OCI-LY1 (cell line): ENCODE data around the gene TRIM73.
"Not testable (repeated sequence)": the region's sequence is repeated elsewhere in the genome, so short reads cannot be mapped to it uniquely, and the experiment has no call there.

ENCODE experiments used
- H2AFZ ChIP-seq: fragments of 200-600 bp; sonication (generic), shearing (Covaris generic); 2 replicates; pipeline ENCODE4 v1.6.0; 2014; ENCODE audit warnings: antibody characterized with exemption, mild to moderate bottlenecking, low read length
- H3F3A ChIP-seq: fragments of 200-600 bp; sonication (generic), shearing (Covaris generic); 2 replicates; pipeline ENCODE4 v1.6.0; 2014; ENCODE audit warnings: mild to moderate bottlenecking, antibody characterized with exemption, low read length, moderate library complexity; ENCODE audit not compliant: insufficient read depth
- H3K27ac ChIP-seq: fragments of 200-600 bp; sonication (generic); 2 replicates; pipeline ENCODE4 v1.5.1; 2014; ENCODE audit warnings: low read length, mixed run types, mild to moderate bottlenecking, low read depth; ENCODE audit not compliant: poor library complexity, severe bottlenecking
- H3K27me3 ChIP-seq: fragments of 200-600 bp; sonication (generic); 2 replicates; pipeline ENCODE4 v1.6.0; 2014; ENCODE audit warnings: antibody characterized with exemption, mild to moderate bottlenecking, low read length, moderate library complexity; ENCODE audit not compliant: insufficient read depth
- H3K36me3 ChIP-seq: fragments of 200-600 bp; sonication (generic); 2 replicates; pipeline ENCODE4 v1.6.1; 2014; ENCODE audit warnings: mild to moderate bottlenecking, antibody characterized with exemption, low read length, moderate library complexity, mixed read lengths; ENCODE audit not compliant: insufficient read depth
- H3K4me1 ChIP-seq: fragments of 200-600 bp; sonication (generic); 2 replicates; pipeline ENCODE4 v1.5.1; 2014; ENCODE audit warnings: mild to moderate bottlenecking, low read length, moderate library complexity; ENCODE audit not compliant: insufficient read depth, severe bottlenecking
- H3K4me2 ChIP-seq: fragments of 200-600 bp; sonication (generic), shearing (Covaris generic); 2 replicates; pipeline ENCODE4 v1.6.1; 2014; ENCODE audit warnings: low read length
- H3K4me3 ChIP-seq: fragments of 200-600 bp; sonication (generic); 2 replicates; pipeline ENCODE4 v1.5.1; 2014; ENCODE audit warnings: low read length, low read depth, mild to moderate bottlenecking, mixed read lengths; ENCODE audit not compliant: poor library complexity, severe bottlenecking
- H3K79me2 ChIP-seq: fragments of 200-600 bp; shearing (Covaris generic); 2 replicates; pipeline ENCODE4 v1.6.1; 2016; ENCODE audit warnings: mixed run types, low read length, mixed read lengths; ENCODE audit not compliant: insufficient read depth
- H3K9ac ChIP-seq: fragments of 200-600 bp; sonication (generic), shearing (Covaris generic); 2 replicates; pipeline ENCODE4 v1.6.1; 2014; ENCODE audit warnings: mild to moderate bottlenecking, low read length, mixed read lengths
- H3K9me2 ChIP-seq: fragments of 200-600 bp; sonication (generic), shearing (Covaris generic); 2 replicates; pipeline ENCODE4 v1.6.1; 2014; ENCODE audit warnings: low read depth, mild to moderate bottlenecking, low read length, mixed read lengths
- H3K9me3 ChIP-seq: fragments of 200-600 bp; shearing (Covaris generic); 2 replicates; pipeline ENCODE4 v1.6.1; 2014; ENCODE audit warnings: low read length, mixed read lengths
- H4K20me1 ChIP-seq: fragments of 200-600 bp; sonication (generic), shearing (Covaris generic); 2 replicates; pipeline ENCODE4 v1.6.0; 2016; ENCODE audit warnings: mild to moderate bottlenecking, low read length; ENCODE audit not compliant: insufficient read depth

TRIM73 gene

GRCh38 chr7:75374519-75375317 is 20.7 kb upstream of the TRIM73 start:
- H2AFZ ChIP-seq, H3K9ac ChIP-seq, H3K27me3 ChIP-seq, H3K4me3 ChIP-seq, H3K79me2 ChIP-seq, H3K4me1 ChIP-seq, H3K9me2 ChIP-seq, H3F3A ChIP-seq, H3K27ac ChIP-seq, H3K36me3 ChIP-seq, H3K4me2 ChIP-seq, H3K9me3 ChIP-seq, H4K20me1 ChIP-seq: not testable (repeated sequence)

DNA sequence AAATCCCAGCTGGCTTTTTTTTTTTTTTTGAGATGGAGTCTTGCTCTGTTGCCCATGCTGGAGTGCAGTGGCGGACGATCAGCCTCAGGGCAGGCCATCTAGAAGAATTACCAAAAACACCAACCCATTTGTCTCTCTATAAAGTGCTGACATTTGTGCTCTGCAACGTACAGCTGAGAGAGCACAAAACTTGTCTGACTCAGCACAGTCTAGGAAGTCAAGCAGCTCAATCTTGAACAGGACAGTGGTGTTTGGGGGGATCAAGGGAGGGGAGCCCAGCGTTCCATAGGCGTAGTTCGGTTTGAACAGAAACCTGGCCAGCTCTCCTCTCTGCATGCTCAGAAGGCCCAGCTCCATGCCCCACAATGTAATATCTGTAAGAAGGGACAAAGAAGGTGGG is 2.2 kb upstream of the TRIM73 start:
- H3K36me3 ChIP-seq, H3K9me3 ChIP-seq, H3K4me1 ChIP-seq, H4K20me1 ChIP-seq, H3F3A ChIP-seq, H3K27me3 ChIP-seq, H3K4me2 ChIP-seq, H3K27ac ChIP-seq, H2AFZ ChIP-seq, H3K79me2 ChIP-seq, H3K4me3 ChIP-seq, H3K9me2 ChIP-seq, H3K9ac ChIP-seq: not testable (repeated sequence)

GRCh38 chr7:75397865-75398264 is 2.4 kb downstream of the TRIM73 start:
- H3K9ac ChIP-seq, H3K4me2 ChIP-seq: not testable (repeated sequence)

GRCh38 chr7:75398771-75399700 is 3.6 kb downstream of the TRIM73 start:
- H3F3A ChIP-seq, H3K4me1 ChIP-seq, H4K20me1 ChIP-seq, H3K79me2 ChIP-seq, H3K9me2 ChIP-seq, H3K27me3 ChIP-seq, H3K27ac ChIP-seq, H3K4me2 ChIP-seq, H3K9ac ChIP-seq, H2AFZ ChIP-seq, H3K4me3 ChIP-seq, H3K36me3 ChIP-seq, H3K9me3 ChIP-seq: not testable (repeated sequence)

More at GRCh38 chr7:75397865-75398264, 2.4 kb downstream of the TRIM73 start:
- H3K27me3 ChIP-seq, H3K79me2 ChIP-seq, H3F3A ChIP-seq, H2AFZ ChIP-seq, H3K36me3 ChIP-seq, H3K9me2 ChIP-seq, H3K9me3 ChIP-seq, H4K20me1 ChIP-seq, H3K4me1 ChIP-seq, H3K4me3 ChIP-seq, H3K27ac ChIP-seq: not testable (repeated sequence)

DNA sequence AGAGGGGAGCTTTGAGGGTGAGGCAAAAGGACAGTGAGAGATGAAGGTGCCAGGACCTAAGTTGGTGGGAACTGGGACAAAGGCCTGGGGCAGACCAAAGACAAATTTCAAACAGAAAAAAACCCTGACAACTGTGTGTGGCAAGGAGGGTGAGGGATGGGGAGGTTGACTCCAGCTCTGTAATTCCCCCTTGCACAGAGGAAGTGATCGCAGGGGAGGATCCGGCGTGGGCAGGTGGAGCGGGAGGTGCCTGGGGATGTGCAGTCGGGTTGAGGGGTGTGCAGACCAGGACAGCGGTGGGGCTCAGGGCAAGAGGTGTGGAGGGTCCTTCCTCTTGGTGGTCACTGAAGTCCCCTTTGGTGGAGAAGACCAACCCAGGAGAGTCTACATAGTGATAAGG is 5.1 kb downstream of the TRIM73 start:
- H3K36me3 ChIP-seq, H3K4me1 ChIP-seq, H3K4me2 ChIP-seq, H3F3A ChIP-seq, H3K9me2 ChIP-seq, H4K20me1 ChIP-seq, H3K27me3 ChIP-seq, H3K9me3 ChIP-seq, H3K4me3 ChIP-seq, H3K27ac ChIP-seq, H3K79me2 ChIP-seq, H2AFZ ChIP-seq, H3K9ac ChIP-seq: not testable (repeated sequence)

DNA sequence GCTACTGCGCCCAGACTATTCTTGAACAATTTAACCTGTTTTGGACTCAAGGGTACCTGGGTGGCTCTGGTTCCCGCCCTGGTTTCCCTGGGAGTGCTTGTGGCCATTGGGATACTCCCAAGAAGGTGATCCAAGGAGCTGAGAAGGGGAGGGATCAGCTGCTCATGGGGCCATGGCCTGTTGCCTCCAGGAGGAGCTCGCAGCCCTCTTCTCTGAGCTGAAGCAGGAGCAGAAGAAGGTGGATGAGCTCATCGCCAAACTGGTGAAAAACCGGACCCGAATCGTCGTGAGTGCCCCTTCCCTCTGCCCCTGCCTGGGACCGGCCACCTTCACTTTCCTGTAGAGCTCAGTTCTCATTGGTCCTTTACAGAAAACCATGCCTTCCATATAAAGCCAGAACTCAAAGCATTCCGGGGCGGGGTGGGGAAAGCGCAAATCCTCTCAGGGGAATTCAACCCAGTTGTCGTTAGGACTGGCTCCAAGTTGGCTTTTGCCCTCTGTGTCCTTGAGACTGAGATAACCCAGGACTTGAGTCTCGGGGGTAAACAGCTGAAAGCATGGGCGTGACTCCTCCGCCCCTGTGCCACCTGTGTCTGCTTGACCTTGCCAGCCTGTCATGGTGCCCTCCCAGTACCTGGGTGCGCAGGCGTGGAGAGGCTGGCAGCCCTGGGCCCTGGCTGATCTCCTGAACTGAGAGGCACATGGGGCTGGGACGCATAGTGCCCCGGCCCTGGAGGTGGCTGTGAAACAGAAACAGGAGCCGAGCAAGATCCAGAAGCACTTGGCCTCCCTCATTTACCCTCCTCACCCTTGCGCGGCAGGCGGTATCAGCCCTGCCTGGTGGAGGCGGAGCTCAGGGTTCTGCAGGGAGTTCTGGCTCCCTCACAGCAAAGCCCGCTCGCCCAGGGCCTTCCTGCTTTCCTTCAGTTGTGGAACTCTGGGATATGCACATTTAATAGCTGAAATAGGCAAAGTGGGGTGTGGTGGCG is 8.3 kb downstream of the TRIM73 start:
- H3K9me2 ChIP-seq, H3K27ac ChIP-seq, H3K27me3 ChIP-seq, H3K36me3 ChIP-seq, H4K20me1 ChIP-seq, H3K79me2 ChIP-seq, H3K9me3 ChIP-seq, H3K4me1 ChIP-seq, H3F3A ChIP-seq, H3K4me3 ChIP-seq, H3K9ac ChIP-seq, H3K4me2 ChIP-seq, H2AFZ ChIP-seq: not testable (repeated sequence)

- not testable (repeated sequence) for H3K79me2 ChIP-seq, H3K27ac ChIP-seq, H3F3A ChIP-seq, H3K9me2 ChIP-seq, H3K9ac ChIP-seq, H3K9me3 ChIP-seq, H3K27me3 ChIP-seq, H3K4me2 ChIP-seq, H3K4me1 ChIP-seq, H2AFZ ChIP-seq, H3K36me3 ChIP-seq, H4K20me1 ChIP-seq, H3K4me3 ChIP-seq
Observed at GRCh38 chr7:75404663-75405062, 9.2 kb downstream of the TRIM73 start.
